Loucy (cell line): ENCODE data around the gene XPC.

Experiments used
- H2AFZ ChIP-seq: fragments of 200-600 bp; sonication (generic); 2 replicates; pipeline ENCODE4 v1.6.0; 2016; ENCODE audit warnings: antibody characterized with exemption, mild to moderate bottlenecking, low read length, moderate library complexity
- H3F3A ChIP-seq: fragments of 200-600 bp; 2 replicates; pipeline ENCODE4 v1.6.0; 2016; ENCODE audit warnings: antibody characterized with exemption, low read depth, mild to moderate bottlenecking
- H3K27me3 ChIP-seq: fragments of 200-600 bp; sonication (generic); 2 replicates; pipeline ENCODE4 v1.6.1; 2014; ENCODE audit warnings: low read length, mild to moderate bottlenecking; ENCODE audit not compliant: insufficient read depth, poor library complexity, severe bottlenecking
- H3K36me3 ChIP-seq: fragments of 200-600 bp; sonication (generic); 2 replicates; pipeline ENCODE4 v1.6.1; 2016; ENCODE audit warnings: low read length; ENCODE audit not compliant: insufficient read depth
- H3K4me1 ChIP-seq: fragments of 200-600 bp; sonication (generic); 2 replicates; pipeline ENCODE4 v1.5.1; 2014; ENCODE audit warnings: low read length, mild to moderate bottlenecking; ENCODE audit not compliant: insufficient read depth, poor library complexity, severe bottlenecking
- H3K4me2 ChIP-seq: fragments of 200-600 bp; sonication (generic); 2 replicates; pipeline ENCODE4 v1.6.0; 2014; ENCODE audit warnings: antibody characterized with exemption, low read length, low read depth, mild to moderate bottlenecking; ENCODE audit not compliant: poor library complexity, severe bottlenecking
- H3K4me3 ChIP-seq: fragments of 200-600 bp; sonication (generic); 2 replicates; pipeline ENCODE4 v1.5.1; 2014; ENCODE audit warnings: low read length, mild to moderate bottlenecking, mixed read lengths; ENCODE audit not compliant: poor library complexity, severe bottlenecking
- H3K79me2 ChIP-seq: fragments of 200-600 bp; sonication (generic); 2 replicates; pipeline ENCODE4 v1.6.1; 2014; ENCODE audit warnings: low read length; ENCODE audit not compliant: insufficient read depth
- H3K9ac ChIP-seq: fragments of 200-600 bp; sonication (generic); 2 replicates; pipeline ENCODE4 v1.6.0; 2014; ENCODE audit warnings: mild to moderate bottlenecking, low read depth, low read length, moderate library complexity; ENCODE audit not compliant: poor library complexity, severe bottlenecking
- H3K9me2 ChIP-seq: fragments of 200-600 bp; sonication (generic); replicated peaks from 2 replicates; pipeline ENCODE4 v1.6.1; 2016; ENCODE audit warnings: low read depth, low read length, mixed read lengths
- H3K9me3 ChIP-seq: fragments of 200-600 bp; sonication (generic); 2 replicates; pipeline ENCODE4 v1.6.1; 2014; ENCODE audit warnings: mild to moderate bottlenecking, antibody characterized with exemption, low read length, low read depth; ENCODE audit not compliant: insufficient read depth
- H4K20me1 ChIP-seq: fragments of 200-600 bp; sonication (generic); 2 replicates; pipeline ENCODE4 v1.6.0; 2014; ENCODE audit warnings: antibody characterized with exemption, low read length, mild to moderate bottlenecking; ENCODE audit not compliant: insufficient read depth, poor library complexity, severe bottlenecking
- CTCF ChIP-seq: fragments of 200-600 bp; sonication (generic); conservative IDR thresholded peaks from 2 replicates; pipeline ENCODE4 v1.5.1; 2014; ENCODE audit warnings: mild to moderate bottlenecking, antibody characterized with exemption, low read length
- EZH2phosphoT487 ChIP-seq: fragments of 200-600 bp; IDR thresholded peaks from 2 replicates; pipeline ENCODE4 v1.6.1; 2018; ENCODE audit warnings: antibody characterized with exemption, mild to moderate bottlenecking, moderate library complexity, borderline replicate concordance

The XPC gene

GRCh38 chr3:14127516-14128161, 50.8 kb downstream of the XPC start:
- Histone ChIP-seq H3K79me2 (peaks cover 59% of the 10 kb centered on the region), H3K9me3 (no peaks in the 10 kb centered on the region), H2AFZ (no peak overlapping the region), H3K4me2 (peak overlapping the region; percentile 89), H3K4me3 (peak overlapping the region; percentile 87), H3K4me1 (peaks cover 42% of the 10 kb centered on the region), H4K20me1 (peaks cover 33% of the 10 kb centered on the region), H3K9me2 (no peaks in the 10 kb centered on the region), H3K36me3 (peaks cover 20% of the 10 kb centered on the region; the same call in 1 of the 2 replicates), H3K27me3 (no peaks in the 10 kb centered on the region), H3F3A (no peaks in the 10 kb centered on the region), H3K9ac (peak overlapping the region; percentile 88)
- TF ChIP-seq CTCF: no peak
- no peak for TF ChIP-seq EZH2phosphoT487

GRCh38 chr3:14126887-14127505, 51.4 kb downstream of the XPC start:
- H3K4me1 ChIP-seq: peaks cover 49% of the 10 kb centered on the region
- peaks cover 65% of the 10 kb centered on the region for H3K79me2 ChIP-seq
- no peak overlapping the region for H2AFZ ChIP-seq
- peak overlapping the region; percentile 89 for H3K4me2 ChIP-seq
- peak overlapping the region; percentile 88 for H3K9ac ChIP-seq
- H3K9me3 ChIP-seq: no peaks in the 10 kb centered on the region
- H3K9me2 ChIP-seq: no peaks in the 10 kb centered on the region
- TF ChIP-seq EZH2phosphoT487 (no peak), CTCF (no peak)
- no peaks in the 10 kb centered on the region for H3F3A ChIP-seq
- peaks cover 33% of the 10 kb centered on the region for H4K20me1 ChIP-seq
- H3K27me3 ChIP-seq: no peaks in the 10 kb centered on the region
- H3K4me3 ChIP-seq: peak overlapping the region; percentile 87
- peaks cover 16% of the 10 kb centered on the region; the same call in 1 of the 2 replicates for H3K36me3 ChIP-seq

GRCh38 chr3:14126017-14126886, 52.1 kb downstream of the XPC start:
- Histone ChIP-seq H3K79me2 (peaks cover 65% of the 10 kb centered on the region), H3K4me2 (peak overlapping the region; percentile 89), H2AFZ (no peak overlapping the region), H3K4me3 (peak overlapping the region; percentile 87), H3K9me3 (no peaks in the 10 kb centered on the region), H4K20me1 (peaks cover 33% of the 10 kb centered on the region), H3F3A (no peaks in the 10 kb centered on the region), H3K9me2 (no peaks in the 10 kb centered on the region), H3K27me3 (no peaks in the 10 kb centered on the region), H3K4me1 (peaks cover 56% of the 10 kb centered on the region), H3K9ac (peak overlapping the region; percentile 88), H3K36me3 (peaks cover 9% of the 10 kb centered on the region; the same call in 1 of the 2 replicates)
- no peak for TF ChIP-seq CTCF
- TF ChIP-seq EZH2phosphoT487: no peak
